Liver (tissue), 9 donors: ENCODE results near the gene SYCP3. TPM values are rescaled to one million over a fixed set of nuclear protein-coding genes. Genes with fewer than 3 reads are reported as not detected.

Experiments
- DNase-seq: peaks from one replicate; pipeline ENCODE4 v3.0.0-alpha.2; 2017; ENCODE audit warnings: low spot score
- H3K27ac ChIP-seq, 2 donors: one replicate each; pipeline ENCODE4 v1.7.0; 2013; ENCODE audit warnings: inconsistent platforms in 2 of 2, low read length in 2 of 2, control low read depth in 1 of 2, low read depth in 1 of 2, mild to moderate bottlenecking in 1 of 2
- H3K27me3 ChIP-seq, 4 donors: one replicate each; pipeline versions ENCODE4 v1.6.1 to v1.7.0; 2013; ENCODE audit warnings: low read length in 3 of 4, inconsistent platforms in 1 of 4, mild to moderate bottlenecking in 1 of 4, moderate library complexity in 1 of 4; ENCODE audit not compliant: control insufficient read depth in 4 of 4, insufficient read depth in 4 of 4
- H3K36me3 ChIP-seq, 4 donors: one replicate each; pipeline versions ENCODE4 v1.6.1 to v1.7.0; 2013; ENCODE audit warnings: low read length in 3 of 4, mild to moderate bottlenecking in 3 of 4, low read depth in 1 of 4, moderate library complexity in 1 of 4; ENCODE audit not compliant: control insufficient read depth in 4 of 4, insufficient read depth in 3 of 4
- H3K4me1 ChIP-seq, 4 donors: one replicate each; pipeline versions ENCODE4 v1.6.1 to v1.7.0; 2013; ENCODE audit warnings: low read length in 3 of 4, mild to moderate bottlenecking in 3 of 4, moderate library complexity in 1 of 4; ENCODE audit not compliant: control insufficient read depth in 4 of 4, insufficient read depth in 4 of 4
- H3K4me3 ChIP-seq, 3 donors: one replicate each; pipeline versions ENCODE4 v1.6.1 to v1.7.0; 2013; ENCODE audit warnings: low read length in 3 of 3, control low read depth in 1 of 3, low read depth in 1 of 3, mild to moderate bottlenecking in 1 of 3
- H3K9ac ChIP-seq, 2 donors: one replicate each; pipeline ENCODE4 v1.7.0; 2013; ENCODE audit warnings: low read length in 2 of 2, mild to moderate bottlenecking in 2 of 2, moderate library complexity in 2 of 2, control low read depth in 1 of 2, low read depth in 1 of 2
- H3K9me3 ChIP-seq, 4 donors: one replicate each; pipeline versions ENCODE4 v1.6.1 to v1.7.0; 2013; ENCODE audit warnings: low read length in 3 of 4; ENCODE audit not compliant: control insufficient read depth in 4 of 4
- EGR1 ChIP-seq, 2 donors: IDR thresholded peaks; 2 replicates each; pipeline ENCODE4 v1.6.1; 2016 to 2018; ENCODE audit warnings: antibody characterized with exemption in 2 of 2, low read depth in 2 of 2
- FOXA1 ChIP-seq: IDR thresholded peaks from 2 replicates; pipeline ENCODE4 v1.6.1; 2016; ENCODE audit warnings: antibody characterized with exemption
- FOXA2 ChIP-seq: IDR thresholded peaks from 2 replicates; pipeline ENCODE4 v1.6.1; 2016; ENCODE audit warnings: antibody characterized with exemption
- GABPA ChIP-seq, 2 donors: IDR thresholded peaks in 1 of 2; conservative IDR thresholded peaks in 1 of 2; 2 replicates each; pipeline ENCODE4 v1.6.1; 2016; ENCODE audit warnings: antibody characterized with exemption in 2 of 2, mild to moderate bottlenecking in 1 of 2, moderate library complexity in 1 of 2
- HNF4A ChIP-seq, 2 donors: conservative IDR thresholded peaks; 2 replicates each; pipeline ENCODE4 v1.6.1; 2016; ENCODE audit warnings: antibody characterized with exemption in 2 of 2, mild to moderate bottlenecking in 2 of 2
- HNF4G ChIP-seq: IDR thresholded peaks from 2 replicates; pipeline ENCODE4 v1.6.1; 2016; ENCODE audit warnings: antibody characterized with exemption
- JUND ChIP-seq, 2 donors: IDR thresholded peaks; 2 replicates each; pipeline ENCODE4 v1.6.1; 2016; ENCODE audit warnings: antibody characterized with exemption in 2 of 2
- NR2F2 ChIP-seq: IDR thresholded peaks from 2 replicates; pipeline ENCODE4 v1.6.1; 2016; ENCODE audit warnings: antibody characterized with exemption
- RAD21 ChIP-seq, 2 donors: IDR thresholded peaks; 2 replicates each; pipeline ENCODE4 v1.6.1; 2016; ENCODE audit warnings: antibody characterized with exemption in 2 of 2, mild to moderate bottlenecking in 2 of 2
- RXRA ChIP-seq, 2 donors: IDR thresholded peaks; 2 replicates each; pipeline ENCODE4 v1.6.1; 2017 to 2018; ENCODE audit warnings: antibody characterized with exemption in 2 of 2, mild to moderate bottlenecking in 1 of 2
- TAF1 ChIP-seq: conservative IDR thresholded peaks from 2 replicates; pipeline ENCODE4 v1.6.1; 2016; ENCODE audit warnings: antibody characterized with exemption, mild to moderate bottlenecking
- YY1 ChIP-seq: IDR thresholded peaks from 2 replicates; pipeline ENCODE4 v1.6.1; 2016; ENCODE audit warnings: antibody characterized with exemption, mild to moderate bottlenecking
- WGBS: extraction: QIAGEN DNeasy Blood & Tissue Kit; methylation state at CpG from one replicate; pipeline ENCODE4 v1.1.7; 2013; 5-methylcytosine and 5-hydroxymethylcytosine counted together
- polyA plus RNA-seq, 2 donors: library from polyadenylated mRNA; stranded (reverse) in 1 of 2; unstranded in 1 of 2; fragments of 200-250 nt in 1 of 2; fragments of >200 nt in 1 of 2; fragmentation: Nextera tagmentation in 1 of 2; extraction: Ambion mirVana in 1 of 2; gene quantifications; one replicate each; pipeline versions ENCODE4 v1.2.1 to v1.2.3, GENCODE V29; 2013 to 2015
- total RNA-seq, 2 donors: library from RNA; depleted of rRNA; stranded (reverse); fragments of >200 nt; gene quantifications; one replicate each; pipeline ENCODE4 v1.2.3, GENCODE V29; 2014
- TF ChIP-seq, protein P1 (sequence below): IDR thresholded peaks from 2 replicates; pipeline ENCODE4 v1.6.1; 2016; ENCODE audit warnings: antibody characterized with exemption
- TF ChIP-seq, protein P2 (sequence below): fragments of 150-350 bp; IDR thresholded peaks from 2 replicates; pipeline ENCODE4 v1.5.1; 2017; ENCODE audit warnings: improper control_type of control experiment, low read depth, low read length; ENCODE audit not compliant: missing input control
- TF ChIP-seq, protein P3 (sequence below): IDR thresholded peaks from 2 replicates; pipeline ENCODE4 v1.6.1; 2016; ENCODE audit warnings: antibody characterized with exemption, mild to moderate bottlenecking
- TF ChIP-seq, protein P4 (sequence below): IDR thresholded peaks from 2 replicates; pipeline ENCODE4 v1.6.1; 2016; ENCODE audit warnings: antibody characterized with exemption
- TF ChIP-seq, protein P5 (sequence below): IDR thresholded peaks from 2 replicates; pipeline ENCODE4 v1.6.1; 2016; ENCODE audit warnings: antibody characterized with exemption
- donor health status: healthy.
- donor health status: healthy.
- donor health status: healthy.
- donor health status: healthy.
- donor health status: healthy.

SYCP3 gene
- total and polyA plus RNA-seq, 4 donors, result 0.17 to 3.0 TPM; not detected in 2

DNA sequence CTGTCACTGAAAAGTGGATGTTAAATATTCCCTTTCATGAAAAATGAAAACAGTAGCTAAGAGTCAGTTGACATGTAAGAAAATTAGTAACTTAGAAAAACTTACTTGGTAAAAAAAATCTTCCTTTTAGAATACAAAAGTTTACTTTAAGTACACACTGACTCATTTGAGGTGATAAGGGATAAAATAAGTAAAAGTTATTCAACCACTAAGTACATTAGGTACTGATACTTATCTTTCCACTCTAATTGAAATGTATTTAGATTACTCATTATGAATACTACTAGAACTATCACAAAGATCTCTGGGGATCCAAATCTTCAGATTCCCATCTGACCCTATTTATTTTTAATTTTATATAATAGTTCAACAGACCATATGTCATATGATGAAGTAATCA lies 12.2 kb downstream of the SYCP3 start:
- H3K36me3 ChIP-seq, result peaks cover 2 to 47% (median 26%) of the 10 kb centered on the region in 4 donors
- TF ChIP-seq FOXA2 (no peak), HNF4A (conservative IDR thresholded peaks at IDR 0.05) (no peak), RAD21 (IDR thresholded peaks at IDR 0.05) (no peak), FOXA1 (no peak), GABPA (IDR thresholded peaks at IDR 0.05 in 1 of 2, conservative IDR thresholded peaks at IDR 0.05 in 1 of 2) (no peak), YY1 (no peak), TAF1 (no peak), NR2F2 (no peak), RXRA (IDR thresholded peaks at IDR 0.05) (no peak), EGR1 (IDR thresholded peaks at IDR 0.05; ENCODE audit: low read depth in 2 of 2) (no peak), HNF4G (no peak)
- TF ChIP-seq, protein P1, sequence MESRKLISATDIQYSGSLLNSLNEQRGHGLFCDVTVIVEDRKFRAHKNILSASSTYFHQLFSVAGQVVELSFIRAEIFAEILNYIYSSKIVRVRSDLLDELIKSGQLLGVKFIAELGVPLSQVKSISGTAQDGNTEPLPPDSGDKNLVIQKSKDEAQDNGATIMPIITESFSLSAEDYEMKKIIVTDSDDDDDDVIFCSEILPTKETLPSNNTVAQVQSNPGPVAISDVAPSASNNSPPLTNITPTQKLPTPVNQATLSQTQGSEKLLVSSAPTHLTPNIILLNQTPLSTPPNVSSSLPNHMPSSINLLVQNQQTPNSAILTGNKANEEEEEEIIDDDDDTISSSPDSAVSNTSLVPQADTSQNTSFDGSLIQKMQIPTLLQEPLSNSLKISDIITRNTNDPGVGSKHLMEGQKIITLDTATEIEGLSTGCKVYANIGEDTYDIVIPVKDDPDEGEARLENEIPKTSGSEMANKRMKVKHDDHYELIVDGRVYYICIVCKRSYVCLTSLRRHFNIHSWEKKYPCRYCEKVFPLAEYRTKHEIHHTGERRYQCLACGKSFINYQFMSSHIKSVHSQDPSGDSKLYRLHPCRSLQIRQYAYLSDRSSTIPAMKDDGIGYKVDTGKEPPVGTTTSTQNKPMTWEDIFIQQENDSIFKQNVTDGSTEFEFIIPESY, result no peak
- TF ChIP-seq, protein P2, sequence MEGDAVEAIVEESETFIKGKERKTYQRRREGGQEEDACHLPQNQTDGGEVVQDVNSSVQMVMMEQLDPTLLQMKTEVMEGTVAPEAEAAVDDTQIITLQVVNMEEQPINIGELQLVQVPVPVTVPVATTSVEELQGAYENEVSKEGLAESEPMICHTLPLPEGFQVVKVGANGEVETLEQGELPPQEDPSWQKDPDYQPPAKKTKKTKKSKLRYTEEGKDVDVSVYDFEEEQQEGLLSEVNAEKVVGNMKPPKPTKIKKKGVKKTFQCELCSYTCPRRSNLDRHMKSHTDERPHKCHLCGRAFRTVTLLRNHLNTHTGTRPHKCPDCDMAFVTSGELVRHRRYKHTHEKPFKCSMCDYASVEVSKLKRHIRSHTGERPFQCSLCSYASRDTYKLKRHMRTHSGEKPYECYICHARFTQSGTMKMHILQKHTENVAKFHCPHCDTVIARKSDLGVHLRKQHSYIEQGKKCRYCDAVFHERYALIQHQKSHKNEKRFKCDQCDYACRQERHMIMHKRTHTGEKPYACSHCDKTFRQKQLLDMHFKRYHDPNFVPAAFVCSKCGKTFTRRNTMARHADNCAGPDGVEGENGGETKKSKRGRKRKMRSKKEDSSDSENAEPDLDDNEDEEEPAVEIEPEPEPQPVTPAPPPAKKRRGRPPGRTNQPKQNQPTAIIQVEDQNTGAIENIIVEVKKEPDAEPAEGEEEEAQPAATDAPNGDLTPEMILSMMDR, result no peak
- TF ChIP-seq, protein P3, sequence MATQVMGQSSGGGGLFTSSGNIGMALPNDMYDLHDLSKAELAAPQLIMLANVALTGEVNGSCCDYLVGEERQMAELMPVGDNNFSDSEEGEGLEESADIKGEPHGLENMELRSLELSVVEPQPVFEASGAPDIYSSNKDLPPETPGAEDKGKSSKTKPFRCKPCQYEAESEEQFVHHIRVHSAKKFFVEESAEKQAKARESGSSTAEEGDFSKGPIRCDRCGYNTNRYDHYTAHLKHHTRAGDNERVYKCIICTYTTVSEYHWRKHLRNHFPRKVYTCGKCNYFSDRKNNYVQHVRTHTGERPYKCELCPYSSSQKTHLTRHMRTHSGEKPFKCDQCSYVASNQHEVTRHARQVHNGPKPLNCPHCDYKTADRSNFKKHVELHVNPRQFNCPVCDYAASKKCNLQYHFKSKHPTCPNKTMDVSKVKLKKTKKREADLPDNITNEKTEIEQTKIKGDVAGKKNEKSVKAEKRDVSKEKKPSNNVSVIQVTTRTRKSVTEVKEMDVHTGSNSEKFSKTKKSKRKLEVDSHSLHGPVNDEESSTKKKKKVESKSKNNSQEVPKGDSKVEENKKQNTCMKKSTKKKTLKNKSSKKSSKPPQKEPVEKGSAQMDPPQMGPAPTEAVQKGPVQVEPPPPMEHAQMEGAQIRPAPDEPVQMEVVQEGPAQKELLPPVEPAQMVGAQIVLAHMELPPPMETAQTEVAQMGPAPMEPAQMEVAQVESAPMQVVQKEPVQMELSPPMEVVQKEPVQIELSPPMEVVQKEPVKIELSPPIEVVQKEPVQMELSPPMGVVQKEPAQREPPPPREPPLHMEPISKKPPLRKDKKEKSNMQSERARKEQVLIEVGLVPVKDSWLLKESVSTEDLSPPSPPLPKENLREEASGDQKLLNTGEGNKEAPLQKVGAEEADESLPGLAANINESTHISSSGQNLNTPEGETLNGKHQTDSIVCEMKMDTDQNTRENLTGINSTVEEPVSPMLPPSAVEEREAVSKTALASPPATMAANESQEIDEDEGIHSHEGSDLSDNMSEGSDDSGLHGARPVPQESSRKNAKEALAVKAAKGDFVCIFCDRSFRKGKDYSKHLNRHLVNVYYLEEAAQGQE, result no peak
- TF ChIP-seq, protein P4, sequence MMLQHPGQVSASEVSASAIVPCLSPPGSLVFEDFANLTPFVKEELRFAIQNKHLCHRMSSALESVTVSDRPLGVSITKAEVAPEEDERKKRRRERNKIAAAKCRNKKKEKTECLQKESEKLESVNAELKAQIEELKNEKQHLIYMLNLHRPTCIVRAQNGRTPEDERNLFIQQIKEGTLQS, result no peak
- TF ChIP-seq, protein P5, sequence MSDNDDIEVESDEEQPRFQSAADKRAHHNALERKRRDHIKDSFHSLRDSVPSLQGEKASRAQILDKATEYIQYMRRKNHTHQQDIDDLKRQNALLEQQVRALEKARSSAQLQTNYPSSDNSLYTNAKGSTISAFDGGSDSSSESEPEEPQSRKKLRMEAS, result no peak

DNA sequence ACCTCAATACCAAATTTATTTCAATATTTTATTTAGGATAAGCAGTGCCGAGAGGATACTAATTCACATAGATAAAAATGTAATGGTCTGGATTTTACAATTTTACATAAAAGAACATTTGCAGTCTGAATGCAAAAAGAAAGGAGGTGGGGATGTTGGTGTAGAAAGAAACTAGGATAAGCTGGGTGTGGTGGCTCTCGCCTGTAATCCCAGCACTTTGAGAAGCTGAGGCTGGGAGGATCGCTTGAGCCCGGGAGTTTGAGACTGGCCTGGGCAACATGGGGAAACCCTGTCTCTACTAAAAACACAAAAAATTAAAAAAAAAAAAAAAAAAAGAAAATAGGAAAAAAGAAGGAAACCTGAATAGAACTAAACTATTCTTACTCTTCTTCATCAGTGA lies 16.9 kb downstream of the SYCP3 start:
- DNase-seq, result no peak
- TF ChIP-seq, protein P1, result no peak
- TF ChIP-seq EGR1 (IDR thresholded peaks at IDR 0.05; ENCODE audit: low read depth in 2 of 2) (no peak), JUND (IDR thresholded peaks at IDR 0.05) (no peak), TAF1 (no peak), GABPA (IDR thresholded peaks at IDR 0.05 in 1 of 2, conservative IDR thresholded peaks at IDR 0.05 in 1 of 2) (no peak), RXRA (IDR thresholded peaks at IDR 0.05) (no peak), NR2F2 (no peak), YY1 (no peak), RAD21 (IDR thresholded peaks at IDR 0.05) (no peak)
- TF ChIP-seq, protein P5, result no peak
- no peak overlapping the region for H3K27ac ChIP-seq
- H3K4me1 ChIP-seq, result peaks cover 0 to 6% (median 0%) of the 10 kb centered on the region in 4 donors
- no peak overlapping the region for H3K9ac ChIP-seq
- H3K9me3 ChIP-seq, result no peaks in the 10 kb centered on the region
- H3K4me3 ChIP-seq, result no peak overlapping the region
- H3K27me3 ChIP-seq, result no peaks in the 10 kb centered on the region
- 98% methylated on average over 4 of the region's 4 CpGs for WGBS
- peaks cover 2 to 30% (median 17%) of the 10 kb centered on the region in 4 donors for H3K36me3 ChIP-seq

More for the DNA sequence above, 12.2 kb downstream of the SYCP3 start:
- Histone ChIP-seq H3K27ac (no peak overlapping the region), H3K9me3 (no peaks in the 10 kb centered on the region), H3K4me3 (no peak overlapping the region), H3K27me3 (no peaks in the 10 kb centered on the region), H3K9ac (no peak overlapping the region), H3K4me1 (no peaks in the 10 kb centered on the region)
- no peak for DNase-seq
